Adrenal gland (tissue), 12 donors: Measurements from ENCODE around the gene UNC5A. TPM values are rescaled to one million over a fixed set of nuclear protein-coding genes. Genes with fewer than 3 reads are reported as not detected.

Experiments
- DNase-seq, 7 donors: peaks; one replicate each; pipeline ENCODE4 v3.0.0-alpha.2; 2019 to 2020
- H3K27ac ChIP-seq, 5 donors: fragments of 200-600 bp; sonication (generic) in 4 of 5; 1 replicate in 3 of 5; 2 replicates in 2 of 5; pipeline versions ENCODE4 v1.5.1 to v1.8.0; 2016 to 2020; ENCODE audit warnings: mild to moderate bottlenecking in 1 of 5
- H3K27me3 ChIP-seq: fragments of 200-600 bp; 2 replicates; pipeline ENCODE4 v1.8.0; 2021
- H3K36me3 ChIP-seq, 2 donors: fragments of 200-600 bp; replicated peaks in 1 of 2; 1 replicate in 1 of 2; 2 replicates in 1 of 2; pipeline versions ENCODE4 v1.5.1 to v1.8.0; 2018 to 2022
- H3K4me1 ChIP-seq, 2 donors: fragments of 200-600 bp; replicated peaks in 1 of 2; 1 replicate in 1 of 2; 2 replicates in 1 of 2; pipeline versions ENCODE4 v1.5.1 to v1.8.0; 2018 to 2021
- H3K4me3 ChIP-seq, 4 donors: fragments of 200-600 bp; sonication (generic) in 3 of 4; one replicate each; pipeline ENCODE4 v1.5.1; 2016 to 2018
- H3K9me3 ChIP-seq, 3 donors: fragments of 200-600 bp; sonication (generic) in 1 of 3; replicated peaks in 1 of 3; 1 replicate in 2 of 3; 2 replicates in 1 of 3; pipeline versions ENCODE4 v1.5.1 to v1.8.0; 2016 to 2021
- POLR2A ChIP-seq, 2 donors: fragments of 450-650 bp; IDR thresholded peaks; one replicate each; pipeline ENCODE4 v1.6.1; 2017; ENCODE audit warnings: antibody characterized with exemption in 2 of 2, mild to moderate bottlenecking in 2 of 2, moderate library complexity in 1 of 2
- WGBS, 4 donors: extraction: QIAGEN DNeasy Blood & Tissue Kit in 2 of 4; methylation state at CpG; one replicate each; pipeline versions ENCODE4 v1.1.5 to v1.1.7; 2013 to 2017; 5-methylcytosine and 5-hydroxymethylcytosine counted together
- intact Hi-C, 2 donors: fragments of 100-400 bp; cut with DNase I; formaldehyde crosslinking; loops; one replicate each; pipeline versions ENCODE4 v1.14.1 to v1.15.0; 2022 to 2023
- polyA plus RNA-seq, 3 donors: library from polyadenylated mRNA; stranded (reverse); fragments of 200-250 nt in 2 of 3; fragments of 350-450 nt in 1 of 3; fragmentation: Illumina TruSeq in 1 of 3; extraction: RNeasy Lipid Tissue Mini Kit (QIAGEN cat#74804) in 1 of 3; gene quantifications; one replicate each; pipeline ENCODE4 v1.2.3, GENCODE V29; 2013 to 2014
- total RNA-seq, 9 donors: library from RNA; depleted of rRNA in 4 of 9; stranded (reverse); fragments of >200 nt in 4 of 9; fragments of 120-200 nt in 1 of 9; fragmentation: NEBNext Ultra II Directional in 1 of 9; extraction: Animal tissue kit (Norgen Biotek cat#: 25700) in 1 of 9; gene quantifications; one replicate each; pipeline versions ENCODE4 v1.1.0 to v1.2.4, GENCODE V29; 2013 to 2023
- TF ChIP-seq, protein P1 (sequence below), 6 experiments: fragments of 450-650 bp in 4 of 6; fragments of 200-600 bp in 2 of 6; sonication (generic) in 1 of 6; IDR thresholded peaks; 1 replicate in 5 of 6; 2 replicates in 1 of 6; pipeline versions ENCODE4 v1.5.1 to v1.8.0; 2016 to 2021; ENCODE audit warnings: antibody characterized with exemption in 6 of 6, mild to moderate bottlenecking in 2 of 6, moderate library complexity in 1 of 6
- donor health status: healthy with polysubstance abuse.
- donor health status: Bipolar disorder and iron deficiency.
- donor health status: DM: yes; HTN: yes; CAD: no.
- donor health status: DM: no; HTN: no; CAD: no.
- donor health status: DM: no; HTN: no; CAD: no.
- donor health status: DM: yes; HTN: yes; CAD: no.

The UNC5A gene
- total and polyA plus RNA-seq, 12 donors = 0.06 to 19.7 (median 3.5) TPM; not detected in 2

DNA sequence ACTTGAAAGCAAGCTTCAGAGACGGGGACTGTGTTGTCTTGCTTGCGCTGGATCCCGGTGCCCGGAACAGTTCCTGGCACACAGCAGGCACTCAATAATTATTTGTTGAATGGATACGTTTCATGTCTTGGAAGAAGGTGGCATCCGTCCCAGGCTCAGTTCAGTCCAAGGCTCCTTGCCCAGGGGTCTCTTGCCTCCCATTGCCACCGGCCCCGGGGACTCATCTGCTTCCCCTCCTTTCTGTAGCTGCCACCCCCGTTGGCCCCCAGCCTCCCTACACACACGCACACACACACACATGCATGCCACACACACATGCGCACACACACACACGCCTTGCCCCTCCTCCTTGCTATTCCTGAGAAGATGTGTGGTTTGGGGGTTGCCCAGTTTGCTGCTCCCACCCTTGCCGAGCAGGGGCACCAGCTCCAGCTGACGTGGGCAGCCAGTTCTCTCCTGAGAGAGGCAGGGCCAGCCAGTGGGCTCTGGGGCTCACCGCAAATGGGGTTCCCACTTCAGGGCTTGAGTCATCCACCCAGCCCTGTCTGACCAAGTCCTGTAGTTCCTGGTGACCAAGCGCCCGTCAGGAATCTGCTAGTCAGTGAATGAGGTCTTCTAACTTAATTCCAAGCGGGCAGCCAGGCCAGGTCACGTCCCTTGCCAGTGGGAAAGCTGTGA lies 47.0 kb downstream of the UNC5A start:
- no peaks in the 10 kb centered on the region for H3K4me1 ChIP-seq
- H3K9me3 ChIP-seq = no peaks in the 10 kb centered on the region
- intact Hi-C loops = no loop called here
- no peak overlapping the region for H3K27ac ChIP-seq
- 62 to 76% (median 67%) methylated on average over 15 to 19 of the region's 19 CpGs for WGBS, 4 donors
- peaks cover 9% of the 10 kb centered on the region for H3K27me3 ChIP-seq
- H3K36me3 ChIP-seq = no peaks in the 10 kb centered on the region
- DNase-seq = no peak
- no peak for TF ChIP-seq POLR2A (IDR thresholded peaks at IDR 0.05)
- TF ChIP-seq, protein P1, sequence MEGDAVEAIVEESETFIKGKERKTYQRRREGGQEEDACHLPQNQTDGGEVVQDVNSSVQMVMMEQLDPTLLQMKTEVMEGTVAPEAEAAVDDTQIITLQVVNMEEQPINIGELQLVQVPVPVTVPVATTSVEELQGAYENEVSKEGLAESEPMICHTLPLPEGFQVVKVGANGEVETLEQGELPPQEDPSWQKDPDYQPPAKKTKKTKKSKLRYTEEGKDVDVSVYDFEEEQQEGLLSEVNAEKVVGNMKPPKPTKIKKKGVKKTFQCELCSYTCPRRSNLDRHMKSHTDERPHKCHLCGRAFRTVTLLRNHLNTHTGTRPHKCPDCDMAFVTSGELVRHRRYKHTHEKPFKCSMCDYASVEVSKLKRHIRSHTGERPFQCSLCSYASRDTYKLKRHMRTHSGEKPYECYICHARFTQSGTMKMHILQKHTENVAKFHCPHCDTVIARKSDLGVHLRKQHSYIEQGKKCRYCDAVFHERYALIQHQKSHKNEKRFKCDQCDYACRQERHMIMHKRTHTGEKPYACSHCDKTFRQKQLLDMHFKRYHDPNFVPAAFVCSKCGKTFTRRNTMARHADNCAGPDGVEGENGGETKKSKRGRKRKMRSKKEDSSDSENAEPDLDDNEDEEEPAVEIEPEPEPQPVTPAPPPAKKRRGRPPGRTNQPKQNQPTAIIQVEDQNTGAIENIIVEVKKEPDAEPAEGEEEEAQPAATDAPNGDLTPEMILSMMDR (IDR thresholded peaks at IDR 0.05) = no peak
- no peak overlapping the region for H3K4me3 ChIP-seq

DNA sequence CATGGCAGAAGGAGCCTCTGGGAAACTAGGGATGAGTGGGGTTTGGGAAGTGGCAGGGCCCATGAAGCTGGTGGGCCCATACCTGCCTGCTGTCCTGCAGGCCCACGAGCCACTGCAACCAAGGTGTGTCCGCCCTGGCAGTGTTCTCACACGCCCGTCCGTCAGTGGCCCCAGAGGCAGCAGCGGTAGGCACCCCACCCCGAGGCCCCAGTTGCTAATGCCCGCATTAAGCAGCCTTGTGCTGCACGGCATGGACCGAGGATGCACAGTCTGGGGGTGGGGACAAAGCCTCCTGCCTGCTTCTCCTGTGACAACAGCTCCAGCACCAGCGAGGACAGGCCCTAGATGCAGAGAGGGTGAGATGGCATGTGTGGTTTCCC lies 47.5 kb downstream of the UNC5A start:
- H3K4me1 ChIP-seq = no peaks in the 10 kb centered on the region
- no peak overlapping the region for H3K4me3 ChIP-seq
- TF ChIP-seq POLR2A (IDR thresholded peaks at IDR 0.05) = no peak
- TF ChIP-seq, protein P1 (IDR thresholded peaks at IDR 0.05) = no peak
- intact Hi-C loops = no loop called here
- no peaks in the 10 kb centered on the region for H3K36me3 ChIP-seq
- DNase-seq = no peak
- peaks cover 9% of the 10 kb centered on the region for H3K27me3 ChIP-seq
- H3K27ac ChIP-seq = no peak overlapping the region
- 80 to 85% (median 84%) methylated on average over 6 to 11 of the region's 11 CpGs for WGBS, 4 donors
- no peaks in the 10 kb centered on the region for H3K9me3 ChIP-seq

DNA sequence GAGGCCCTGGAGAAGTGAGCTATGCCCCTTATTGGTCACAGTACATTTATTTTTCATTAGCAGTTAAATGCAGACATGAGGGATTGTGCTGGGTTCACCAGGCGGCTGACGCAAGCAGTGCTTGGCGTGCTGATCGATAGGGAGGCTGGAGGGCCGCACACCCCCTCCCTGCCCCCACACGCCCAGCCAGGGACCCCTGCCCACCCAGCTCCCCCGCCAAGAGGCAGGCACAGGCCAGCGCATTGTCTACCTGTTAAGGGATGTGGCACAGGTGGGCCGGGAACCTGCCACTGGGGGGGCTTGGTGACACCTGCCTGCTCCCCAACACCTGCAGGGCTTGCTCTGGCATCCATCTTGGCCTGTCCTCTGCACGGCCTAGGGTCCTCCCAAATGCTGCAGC lies 49.6 kb downstream of the UNC5A start:
- H3K36me3 ChIP-seq = no peaks in the 10 kb centered on the region
- DNase-seq = no peak
- WGBS, 4 donors = 64 to 90% (median 73%) methylated on average over 2 to 10 of the region's 10 CpGs; no CpG with 5 or more reads in 1 of the 4 donors
- TF ChIP-seq POLR2A (IDR thresholded peaks at IDR 0.05) = no peak
- TF ChIP-seq, protein P1 (IDR thresholded peaks at IDR 0.05) = no peak
- H3K27ac ChIP-seq = no peak overlapping the region
- peaks cover 9% of the 10 kb centered on the region for H3K27me3 ChIP-seq
- no peaks in the 10 kb centered on the region for H3K9me3 ChIP-seq
- intact Hi-C loops = no loop called here
- no peaks in the 10 kb centered on the region for H3K4me1 ChIP-seq
- no peak overlapping the region for H3K4me3 ChIP-seq

DNA sequence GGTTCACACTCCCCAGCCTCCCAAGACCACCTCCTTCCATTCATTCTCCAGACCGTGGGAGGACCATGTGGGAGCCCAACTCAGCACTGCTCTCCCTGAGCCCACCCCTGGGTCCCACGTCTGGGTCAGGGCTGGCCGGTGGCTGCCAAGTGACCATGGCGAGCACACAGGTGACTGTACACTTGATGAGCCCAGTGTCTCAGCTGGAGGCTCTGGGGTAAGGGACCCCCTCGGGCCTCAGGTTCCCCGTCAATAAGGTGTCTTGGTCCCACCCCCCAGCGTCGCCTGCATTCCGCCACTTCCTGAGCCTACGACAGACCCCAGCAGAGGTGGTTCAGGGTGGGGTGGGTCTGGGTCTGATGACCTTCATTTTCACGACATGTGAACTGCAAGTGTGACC lies 50.0 kb downstream of the UNC5A start:
- H3K4me3 ChIP-seq = no peak overlapping the region
- H3K27me3 ChIP-seq = peaks cover 9% of the 10 kb centered on the region
- intact Hi-C loops = no loop called here

More for the DNA sequence above, 50.0 kb downstream of the UNC5A start:
- Histone ChIP-seq H3K9me3 (no peaks in the 10 kb centered on the region), H3K36me3 (no peaks in the 10 kb centered on the region), H3K27ac (no peak overlapping the region), H3K4me1 (no peaks in the 10 kb centered on the region)
- WGBS, 4 donors = 65 to 79% (median 67%) methylated on average over 4 to 11 of the region's 11 CpGs
- DNase-seq = no peak
- TF ChIP-seq, protein P1 (IDR thresholded peaks at IDR 0.05) = no peak
- no peak for TF ChIP-seq POLR2A (IDR thresholded peaks at IDR 0.05)
